WTC11 (cell line): ENCODE data around the gene PLCG1. TPM values are rescaled to one million over a fixed set of nuclear protein-coding genes. Genes with fewer than 3 reads are reported as not detected.

Source experiments
- ATAC-seq: fragments of 200-7000 bp; cut with Tn5 transposase; 2 replicates; pipeline ENCODE4 v1.10.0; 2021; ENCODE audit warnings: mild to moderate bottlenecking, moderate library complexity
- CTCF ChIA-PET: fragments of 300-600 bp; sonication (Branson Sonifier 250); formaldehyde crosslinking; loops from one replicate; lab custom pipeline; 2021; ENCODE audit warnings: antibody characterized with exemption; lab: Charles Lee
- POLR2A ChIA-PET: fragments of 350-600 bp; sonication (Branson Sonifier 250); formaldehyde crosslinking; loops from one replicate; lab custom pipeline; 2021; ENCODE audit warnings: antibody characterized with exemption; lab: Charles Lee
- DNase-seq: peaks from one replicate; pipeline ENCODE4 v3.0.0; 2021; ENCODE audit warnings: low spot score
- H3K27ac Mint-ChIP-seq: 2 replicates; pipeline ENCODE4 v1.8.0; 2021; ENCODE audit warnings: mixed read lengths
- H3K27me3 Mint-ChIP-seq: 2 replicates; pipeline ENCODE4 v1.8.0; 2021; ENCODE audit warnings: low read depth, mild to moderate bottlenecking, moderate library complexity, mixed read lengths
- H3K36me3 Mint-ChIP-seq: 2 replicates; pipeline ENCODE4 v1.8.0; 2021; ENCODE audit warnings: mixed read lengths
- H3K4me1 Mint-ChIP-seq: 2 replicates; pipeline ENCODE4 v1.8.0; 2022; ENCODE audit warnings: mixed read lengths
- H3K4me3 Mint-ChIP-seq: 2 replicates; pipeline ENCODE4 v1.8.0; 2021; ENCODE audit warnings: mild to moderate bottlenecking, moderate library complexity, mixed read lengths
- H3K9me3 Mint-ChIP-seq: 2 replicates; pipeline ENCODE4 v1.8.0; 2021; ENCODE audit warnings: mixed read lengths
- ATF6 ChIP-seq: sonication (generic); formaldehyde crosslinking; IDR thresholded peaks from 2 replicates; pipeline ENCODE4 v1.8.1; 2023; ENCODE audit warnings: mild to moderate bottlenecking, missing genetic modification reagents
- E2F4 ChIP-seq: sonication (generic); formaldehyde crosslinking; IDR thresholded peaks from 2 replicates; pipeline ENCODE4 v1.8.1; 2022; ENCODE audit warnings: low read depth, mild to moderate bottlenecking, moderate library complexity, missing genetic modification reagents, borderline replicate concordance
- GRHL2 ChIP-seq: fragments of 250-450 bp; sonication (Bioruptor Pico); IDR thresholded peaks from 2 replicates; pipeline ENCODE4 v1.8.0; 2022; ENCODE audit warnings: mild to moderate bottlenecking, moderate library complexity; ENCODE audit not compliant: insufficient replicate concordance, severe bottlenecking
- IRF2 ChIP-seq: sonication (generic); formaldehyde crosslinking; IDR thresholded peaks from 2 replicates; pipeline ENCODE4 v1.8.0; 2022; ENCODE audit warnings: low read depth, missing genetic modification reagents, borderline replicate concordance
- JUN ChIP-seq: sonication (generic); formaldehyde crosslinking; IDR thresholded peaks from 2 replicates; pipeline ENCODE4 v1.8.0; 2023; ENCODE audit warnings: mild to moderate bottlenecking, missing genetic modification reagents
- OVOL2 ChIP-seq: fragments of 250-450 bp; sonication (Bioruptor Pico); IDR thresholded peaks from 2 replicates; pipeline ENCODE4 v1.9.0; 2021; ENCODE audit warnings: mild to moderate bottlenecking, borderline replicate concordance
- SP1 ChIP-seq: sonication (generic); formaldehyde crosslinking; conservative IDR thresholded peaks from 2 replicates; pipeline ENCODE4 v1.8.1; 2022; ENCODE audit warnings: missing genetic modification reagents
- ZNF512 ChIP-seq: sonication (generic); formaldehyde crosslinking; IDR thresholded peaks from 2 replicates; pipeline ENCODE4 v1.8.1; 2022; ENCODE audit warnings: missing genetic modification reagents, borderline replicate concordance
- ZNF671 ChIP-seq: fragments of 250-450 bp; sonication (Bioruptor Pico); IDR thresholded peaks from 2 replicates; pipeline ENCODE4 v1.8.0; 2021; ENCODE audit warnings: mild to moderate bottlenecking
- total RNA-seq: library from RNA; stranded (reverse); gene quantifications from 3 replicates; pipeline ENCODE4 v1.2.3, GENCODE V29; 2021
- TF ChIP-seq, protein P1 (sequence below): fragments of 250-450 bp; sonication (Bioruptor Pico); IDR thresholded peaks from 2 replicates; pipeline ENCODE4 v1.8.0; 2021; ENCODE audit warnings: mild to moderate bottlenecking
- TF ChIP-seq, protein P2 (sequence below): sonication (generic); formaldehyde crosslinking; IDR thresholded peaks from 2 replicates; pipeline ENCODE4 v1.8.1; 2023; ENCODE audit warnings: mild to moderate bottlenecking, moderate library complexity, missing genetic modification reagents
- TF ChIP-seq, protein P3 (sequence below): sonication (generic); formaldehyde crosslinking; IDR thresholded peaks from 2 replicates; pipeline ENCODE4 v1.8.1; 2022; ENCODE audit warnings: mild to moderate bottlenecking, missing genetic modification reagents, moderate library complexity, borderline replicate concordance
- TF ChIP-seq, protein P4 (sequence below): sonication (generic); formaldehyde crosslinking; IDR thresholded peaks from 2 replicates; pipeline ENCODE4 v1.8.0; 2022; ENCODE audit warnings: missing genetic modification reagents

Gene PLCG1
- total RNA-seq, 1 experiment from 2014 or later = 201 TPM

GRCh38 chr20:41134362-41135186 lies 2.8 kb upstream of the PLCG1 start:
- TF ChIP-seq, protein P1, sequence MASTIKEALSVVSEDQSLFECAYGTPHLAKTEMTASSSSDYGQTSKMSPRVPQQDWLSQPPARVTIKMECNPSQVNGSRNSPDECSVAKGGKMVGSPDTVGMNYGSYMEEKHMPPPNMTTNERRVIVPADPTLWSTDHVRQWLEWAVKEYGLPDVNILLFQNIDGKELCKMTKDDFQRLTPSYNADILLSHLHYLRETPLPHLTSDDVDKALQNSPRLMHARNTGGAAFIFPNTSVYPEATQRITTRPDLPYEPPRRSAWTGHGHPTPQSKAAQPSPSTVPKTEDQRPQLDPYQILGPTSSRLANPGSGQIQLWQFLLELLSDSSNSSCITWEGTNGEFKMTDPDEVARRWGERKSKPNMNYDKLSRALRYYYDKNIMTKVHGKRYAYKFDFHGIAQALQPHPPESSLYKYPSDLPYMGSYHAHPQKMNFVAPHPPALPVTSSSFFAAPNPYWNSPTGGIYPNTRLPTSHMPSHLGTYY (CRISPR knock-in tag) = no peak
- TF ChIP-seq IRF2 (CRISPR knock-in tag) (no peak), OVOL2 (CRISPR knock-in tag) (no peak), SP1 (CRISPR knock-in tag) (no peak), ZNF512 (no peak), ATF6 (CRISPR knock-in tag) (no peak), ZNF671 (CRISPR knock-in tag) (no peak), E2F4 (CRISPR knock-in tag) (no peak), GRHL2 (no peak), JUN (CRISPR knock-in tag) (no peak)
- TF ChIP-seq, protein P2, sequence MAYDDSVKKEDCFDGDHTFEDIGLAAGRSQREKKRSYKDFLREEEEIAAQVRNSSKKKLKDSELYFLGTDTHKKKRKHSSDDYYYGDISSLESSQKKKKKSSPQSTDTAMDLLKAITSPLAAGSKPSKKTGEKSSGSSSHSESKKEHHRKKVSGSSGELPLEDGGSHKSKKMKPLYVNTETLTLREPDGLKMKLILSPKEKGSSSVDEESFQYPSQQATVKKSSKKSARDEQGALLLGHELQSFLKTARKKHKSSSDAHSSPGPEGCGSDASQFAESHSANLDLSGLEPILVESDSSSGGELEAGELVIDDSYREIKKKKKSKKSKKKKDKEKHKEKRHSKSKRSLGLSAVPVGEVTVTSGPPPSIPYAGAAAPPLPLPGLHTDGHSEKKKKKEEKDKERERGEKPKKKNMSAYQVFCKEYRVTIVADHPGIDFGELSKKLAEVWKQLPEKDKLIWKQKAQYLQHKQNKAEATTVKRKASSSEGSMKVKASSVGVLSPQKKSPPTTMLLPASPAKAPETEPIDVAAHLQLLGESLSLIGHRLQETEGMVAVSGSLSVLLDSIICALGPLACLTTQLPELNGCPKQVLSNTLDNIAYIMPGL (CRISPR knock-in tag) = no peak; the same call in 1 of the 2 replicates
- TF ChIP-seq, protein P3, sequence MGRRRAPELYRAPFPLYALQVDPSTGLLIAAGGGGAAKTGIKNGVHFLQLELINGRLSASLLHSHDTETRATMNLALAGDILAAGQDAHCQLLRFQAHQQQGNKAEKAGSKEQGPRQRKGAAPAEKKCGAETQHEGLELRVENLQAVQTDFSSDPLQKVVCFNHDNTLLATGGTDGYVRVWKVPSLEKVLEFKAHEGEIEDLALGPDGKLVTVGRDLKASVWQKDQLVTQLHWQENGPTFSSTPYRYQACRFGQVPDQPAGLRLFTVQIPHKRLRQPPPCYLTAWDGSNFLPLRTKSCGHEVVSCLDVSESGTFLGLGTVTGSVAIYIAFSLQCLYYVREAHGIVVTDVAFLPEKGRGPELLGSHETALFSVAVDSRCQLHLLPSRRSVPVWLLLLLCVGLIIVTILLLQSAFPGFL (CRISPR knock-in tag) = no peak
- TF ChIP-seq, protein P4, sequence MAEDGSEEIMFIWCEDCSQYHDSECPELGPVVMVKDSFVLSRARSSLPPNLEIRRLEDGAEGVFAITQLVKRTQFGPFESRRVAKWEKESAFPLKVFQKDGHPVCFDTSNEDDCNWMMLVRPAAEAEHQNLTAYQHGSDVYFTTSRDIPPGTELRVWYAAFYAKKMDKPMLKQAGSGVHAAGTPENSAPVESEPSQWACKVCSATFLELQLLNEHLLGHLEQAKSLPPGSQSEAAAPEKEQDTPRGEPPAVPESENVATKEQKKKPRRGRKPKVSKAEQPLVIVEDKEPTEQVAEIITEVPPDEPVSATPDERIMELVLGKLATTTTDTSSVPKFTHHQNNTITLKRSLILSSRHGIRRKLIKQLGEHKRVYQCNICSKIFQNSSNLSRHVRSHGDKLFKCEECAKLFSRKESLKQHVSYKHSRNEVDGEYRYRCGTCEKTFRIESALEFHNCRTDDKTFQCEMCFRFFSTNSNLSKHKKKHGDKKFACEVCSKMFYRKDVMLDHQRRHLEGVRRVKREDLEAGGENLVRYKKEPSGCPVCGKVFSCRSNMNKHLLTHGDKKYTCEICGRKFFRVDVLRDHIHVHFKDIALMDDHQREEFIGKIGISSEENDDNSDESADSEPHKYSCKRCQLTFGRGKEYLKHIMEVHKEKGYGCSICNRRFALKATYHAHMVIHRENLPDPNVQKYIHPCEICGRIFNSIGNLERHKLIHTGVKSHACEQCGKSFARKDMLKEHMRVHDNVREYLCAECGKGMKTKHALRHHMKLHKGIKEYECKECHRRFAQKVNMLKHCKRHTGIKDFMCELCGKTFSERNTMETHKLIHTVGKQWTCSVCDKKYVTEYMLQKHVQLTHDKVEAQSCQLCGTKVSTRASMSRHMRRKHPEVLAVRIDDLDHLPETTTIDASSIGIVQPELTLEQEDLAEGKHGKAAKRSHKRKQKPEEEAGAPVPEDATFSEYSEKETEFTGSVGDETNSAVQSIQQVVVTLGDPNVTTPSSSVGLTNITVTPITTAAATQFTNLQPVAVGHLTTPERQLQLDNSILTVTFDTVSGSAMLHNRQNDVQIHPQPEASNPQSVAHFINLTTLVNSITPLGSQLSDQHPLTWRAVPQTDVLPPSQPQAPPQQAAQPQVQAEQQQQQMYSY (CRISPR knock-in tag) = no peak
- TF ChIP-seq, all 79 proteins: peak for 0
- Mint-ChIP-seq H3K4me1 (peaks cover 26% of the 10 kb centered on the region), H3K9me3 (no peaks in the 10 kb centered on the region; the same call in 1 of the 2 replicates), H3K27me3 (peaks cover 13% of the 10 kb centered on the region), H3K27ac (no peak overlapping the region), H3K4me3 (no peak overlapping the region), H3K36me3 (peaks cover 5% of the 10 kb centered on the region)
- ATAC-seq = no peak
- DNase-seq = no peak
- CTCF ChIA-PET = interaction anchor here (0.7 to 3.5 kb wide), 49 partner anchors 9 to 396 kb away, joined by 3 to 93 read pairs (median 5); partner anchors contain the start of genes LPIN3, TOP1 and ZHX3
- POLR2A ChIA-PET = interaction anchor here (1.7 kb wide), 1 partner anchor 38 kb away, joined by 3 read pairs; no protein-coding TSS in a partner anchor
